ENCODE data around the gene MOG.
A peak's percentile ranks its signal among the peaks of the same experiment; 100 is the strongest.

DNA sequence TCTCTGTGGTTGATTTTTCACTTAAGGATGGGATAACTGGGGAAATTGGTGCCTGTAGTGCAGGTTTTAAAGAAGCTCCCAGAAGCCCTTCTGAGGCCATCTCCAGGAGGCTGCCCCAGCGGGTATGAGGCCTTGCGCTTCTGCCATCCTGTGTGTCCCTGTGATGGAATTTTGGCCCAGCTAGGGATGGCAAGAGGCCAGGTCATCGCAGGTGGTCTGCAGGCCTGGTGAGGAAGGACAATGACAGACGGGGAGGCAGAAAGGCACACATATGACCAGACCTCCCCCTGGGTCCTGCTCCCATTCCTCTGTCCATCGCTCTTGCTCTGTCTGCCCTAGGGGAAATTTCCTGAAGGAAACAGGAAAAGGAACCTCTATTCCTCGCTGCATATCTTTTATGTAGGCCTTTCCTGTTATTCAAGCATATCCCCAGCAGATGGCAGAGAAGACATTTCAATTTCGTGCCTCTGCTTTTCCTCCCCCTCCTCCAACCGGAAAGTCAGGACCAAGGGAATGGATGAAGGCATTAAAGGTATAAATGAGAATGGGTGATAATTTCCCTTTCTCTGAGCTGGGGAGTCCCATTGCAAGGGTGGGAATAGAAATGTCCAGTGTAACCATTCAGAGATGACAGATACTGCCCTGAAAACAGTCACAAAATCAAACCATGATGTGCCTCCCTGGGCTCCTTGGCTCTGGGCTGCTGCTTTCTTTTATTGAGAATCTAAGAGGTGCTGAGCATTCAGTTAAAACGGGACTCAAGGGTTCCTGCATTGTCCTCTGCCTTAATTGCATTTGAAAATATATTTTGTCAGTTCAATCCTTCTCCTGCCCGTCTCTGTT, 48.7 kb downstream of the MOG start:
- TF ChIP-seq, protein P1, sequence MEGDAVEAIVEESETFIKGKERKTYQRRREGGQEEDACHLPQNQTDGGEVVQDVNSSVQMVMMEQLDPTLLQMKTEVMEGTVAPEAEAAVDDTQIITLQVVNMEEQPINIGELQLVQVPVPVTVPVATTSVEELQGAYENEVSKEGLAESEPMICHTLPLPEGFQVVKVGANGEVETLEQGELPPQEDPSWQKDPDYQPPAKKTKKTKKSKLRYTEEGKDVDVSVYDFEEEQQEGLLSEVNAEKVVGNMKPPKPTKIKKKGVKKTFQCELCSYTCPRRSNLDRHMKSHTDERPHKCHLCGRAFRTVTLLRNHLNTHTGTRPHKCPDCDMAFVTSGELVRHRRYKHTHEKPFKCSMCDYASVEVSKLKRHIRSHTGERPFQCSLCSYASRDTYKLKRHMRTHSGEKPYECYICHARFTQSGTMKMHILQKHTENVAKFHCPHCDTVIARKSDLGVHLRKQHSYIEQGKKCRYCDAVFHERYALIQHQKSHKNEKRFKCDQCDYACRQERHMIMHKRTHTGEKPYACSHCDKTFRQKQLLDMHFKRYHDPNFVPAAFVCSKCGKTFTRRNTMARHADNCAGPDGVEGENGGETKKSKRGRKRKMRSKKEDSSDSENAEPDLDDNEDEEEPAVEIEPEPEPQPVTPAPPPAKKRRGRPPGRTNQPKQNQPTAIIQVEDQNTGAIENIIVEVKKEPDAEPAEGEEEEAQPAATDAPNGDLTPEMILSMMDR (IDR thresholded peaks at IDR 0.05), result peak; percentile 67
- TF ChIP-seq ZFX (IDR thresholded peaks at IDR 0.05; ENCODE audit: borderline replicate concordance), result no peak

All from 22Rv1 (cell line).